Endothelial cell of umbilical vein (primary cell): ENCODE data around the gene CCT4. TPM values are rescaled to one million over a fixed set of nuclear protein-coding genes. Genes with fewer than 3 reads are reported as not detected.

Source experiments
- BruUV-seq: library from RNA; stranded (reverse); fragments of 400-500 nt; replicated peaks from 2 replicates; lab custom pipeline; 2021; lab: Mats Ljungman, UMichigan
- CTCF ChIA-PET: fragments of 300-600, 350-600 bp; sonication (Branson Sonifier 250); formaldehyde crosslinking; loops from one replicate; lab custom pipeline; 2021; ENCODE audit warnings: antibody characterized with exemption, inconsistent platforms; lab: Charles Lee
- POLR2A ChIA-PET: fragments of 300-600, 350-600 bp; sonication (Branson Sonifier 250); formaldehyde crosslinking; loops from one replicate; lab custom pipeline; 2021; ENCODE audit warnings: antibody characterized with exemption, inconsistent platforms; lab: Charles Lee
- DNase-seq: peaks from one replicate; pipeline ENCODE4 v3.0.0-alpha.2; 2011; ENCODE audit warnings: low read depth, low spot score
- FAIRE-seq: peaks from 2 replicates; lab custom pipeline; 2011; peaks lifted over from hg19 to GRCh38; lab: Jason Lieb, UNC
- H2AFZ ChIP-seq: 2 replicates; pipeline ENCODE4 v1.6.0; 2012; ENCODE audit warnings: low read depth, low read length, control low read depth, inconsistent platforms
- H3K27ac ChIP-seq: 2 replicates; pipeline ENCODE4 v1.5.1; 2011; ENCODE audit warnings: low read depth, mild to moderate bottlenecking, control low read depth, low read length, moderate library complexity; ENCODE audit not compliant: insufficient read depth
- H3K27me3 ChIP-seq, 2 experiments: 2 replicates each; pipeline versions ENCODE4 v1.6.0 to v1.6.1; 2011; ENCODE audit warnings: low read length in 2 of 2, mixed read lengths in 1 of 2; ENCODE audit not compliant: control insufficient read depth in 2 of 2, insufficient read depth in 2 of 2
- H3K36me3 ChIP-seq, 2 experiments: 2 replicates in 1 of 2; 3 replicates in 1 of 2; pipeline ENCODE4 v1.5.1; 2011; ENCODE audit warnings: low read length in 2 of 2, mild to moderate bottlenecking in 1 of 2, moderate library complexity in 1 of 2; ENCODE audit not compliant: control insufficient read depth in 2 of 2, insufficient read depth in 2 of 2; ENCODE audit errors: extremely low read depth in 1 of 2
- H3K4me1 ChIP-seq: 3 replicates; pipeline ENCODE4 v1.5.1; 2011; ENCODE audit warnings: mild to moderate bottlenecking, low read length; ENCODE audit not compliant: control insufficient read depth, insufficient read depth; ENCODE audit errors: extremely low read depth
- H3K4me2 ChIP-seq: 2 replicates; pipeline ENCODE4 v1.6.1; 2011; ENCODE audit warnings: low read length, control low read depth, mixed read lengths; ENCODE audit not compliant: insufficient read depth
- H3K4me3 ChIP-seq, 3 experiments: fragments of 200-600 bp in 1 of 3; sonication (generic), shearing (Covaris generic) in 1 of 3; replicated peaks in 1 of 3; 2 replicates each; pipeline ENCODE4 v1.5.1; 2011 to 2016; ENCODE audit warnings: control low read depth in 3 of 3, low read length in 3 of 3, mild to moderate bottlenecking in 2 of 3, inconsistent platforms in 1 of 3, low read depth in 1 of 3, moderate library complexity in 1 of 3; ENCODE audit not compliant: insufficient read depth in 1 of 3
- H3K79me2 ChIP-seq: 2 replicates; pipeline ENCODE4 v1.6.0; 2012; ENCODE audit warnings: low read length, inconsistent platforms; ENCODE audit not compliant: control insufficient read depth, insufficient read depth
- H3K9ac ChIP-seq: replicated peaks from 2 replicates; pipeline ENCODE3; 2011; ENCODE audit warnings: low read length, control low read depth; ENCODE audit not compliant: insufficient read depth; ENCODE audit errors: extremely low read depth
- H3K9me1 ChIP-seq: replicated peaks from 3 replicates; pipeline ENCODE4 v1.6.0; 2011; ENCODE audit warnings: mild to moderate bottlenecking, low read length; ENCODE audit not compliant: control insufficient read depth, insufficient read depth; ENCODE audit errors: extremely low read depth
- H3K9me3 ChIP-seq: replicated peaks from 2 replicates; pipeline ENCODE4 v1.5.1; 2012; ENCODE audit warnings: low read length, inconsistent platforms; ENCODE audit not compliant: control insufficient read depth, insufficient read depth
- H4K20me1 ChIP-seq: replicated peaks from 2 replicates; pipeline ENCODE3; 2011; ENCODE audit warnings: mild to moderate bottlenecking, low read length; ENCODE audit not compliant: control insufficient read depth, insufficient read depth; ENCODE audit errors: extremely low read depth
- CTCF ChIP-seq, 2 donors: IDR thresholded peaks; 1 replicate in 1 of 2; 2 replicates in 1 of 2; pipeline ENCODE4 v1.5.1; 2011; ENCODE audit warnings: low read length in 2 of 2, mild to moderate bottlenecking in 2 of 2, moderate library complexity in 2 of 2, control low read depth in 1 of 2, inconsistent platforms in 1 of 2, low read depth in 1 of 2; ENCODE audit not compliant: insufficient read depth in 1 of 2; ENCODE audit errors: extremely low read depth in 1 of 2
- EZH2 ChIP-seq: IDR thresholded peaks from 2 replicates; pipeline ENCODE4 v1.6.1; 2012; ENCODE audit warnings: borderline replicate concordance, low read depth, mild to moderate bottlenecking, moderate library complexity, low read length, inconsistent platforms; ENCODE audit not compliant: severe bottlenecking
- FOS ChIP-seq: IDR thresholded peaks from 2 replicates; pipeline ENCODE4 v1.6.1; 2011; ENCODE audit warnings: mild to moderate bottlenecking, low read length, moderate library complexity, borderline replicate concordance; ENCODE audit not compliant: insufficient read depth
- GATA2 ChIP-seq: IDR thresholded peaks from 2 replicates; pipeline ENCODE4 v1.7.0; 2011; ENCODE audit warnings: low read depth, mild to moderate bottlenecking, moderate library complexity, mixed read lengths, low read length; ENCODE audit not compliant: insufficient read length, insufficient read depth
- JUN ChIP-seq: IDR thresholded peaks from 2 replicates; pipeline ENCODE4 v1.6.1; 2011; ENCODE audit warnings: borderline replicate concordance, low read depth; ENCODE audit not compliant: insufficient read length, insufficient read depth
- MAX ChIP-seq: IDR thresholded peaks from 2 replicates; pipeline ENCODE4 v1.6.1; 2011; ENCODE audit not compliant: insufficient read depth, insufficient read length
- MYC ChIP-seq: IDR thresholded peaks from one replicate; pipeline ENCODE4 v1.6.1; 2011; ENCODE audit warnings: mild to moderate bottlenecking, low read depth, low read length
- POLR2AphosphoS5 ChIP-seq: IDR thresholded peaks from 2 replicates; pipeline ENCODE4 v1.6.1; 2012; ENCODE audit warnings: low read depth, mild to moderate bottlenecking, control low read depth, low read length, moderate library complexity; ENCODE audit not compliant: insufficient read depth
- dilution Hi-C: fragments of 300-500 bp; cut with MboI; formaldehyde crosslinking; loops from one replicate; pipeline ENCODE4 v1.15.0; 2019; ENCODE audit warnings: low sequenced_read_pairs; ENCODE audit not compliant: extremely low pct_ligation_motif_present
- intact Hi-C: fragments of 100-400 bp; cut with micrococcal nuclease; formaldehyde crosslinking; loops from one replicate; pipeline ENCODE4 v1.10.0; 2022
- polyA plus RNA-seq, 4 experiments: library from polyadenylated mRNA; depleted of rRNA in 3 of 4; stranded (reverse) in 3 of 4; unstranded in 1 of 4; fragments of >200 nt; gene quantifications; 2 replicates each; pipeline versions ENCODE4 v1.2.1 to v1.2.3, GENCODE V29; 2011 to 2012; ENCODE audit warnings: missing spikeins in 1 of 4
- total RNA-seq: library from RNA; stranded (reverse); gene quantifications from 2 replicates; pipeline ENCODE4 v1.2.3, GENCODE V29; 2021

Gene CCT4
- total and polyA plus RNA-seq, 2 donors (not counting 3 experiments of a cell fraction or from before 2014, with no cell fraction given), result 78.5 to 220 TPM

GRCh38 chr2:61906186-61906470 is 17.7 kb upstream of the CCT4 start:
- peak overlapping the region; percentile 89 for H3K4me2 ChIP-seq
- DNase-seq (no peak), FAIRE-seq (no peak)
- peaks cover 9% of the 10 kb centered on the region for H3K4me1 ChIP-seq
- H4K20me1 ChIP-seq, result no peaks in the 10 kb centered on the region
- H3K36me3 ChIP-seq, result no peaks in the 10 kb centered on the region
- peak overlapping the region; percentile 87 for H2AFZ ChIP-seq
- no TSS peak for BruUV-seq
- CTCF ChIA-PET, result no interaction called here
- POLR2A ChIA-PET, result no interaction called here
- H3K27ac ChIP-seq, result no peak overlapping the region
- H3K27me3 ChIP-seq, result no peaks in the 10 kb centered on the region
- H3K9me1 ChIP-seq, result no peaks in the 10 kb centered on the region
- H3K4me3 ChIP-seq, result peak overlapping the region; percentile 56 to 91 (median 66)
- intact Hi-C loops, result loop anchor here (10.0 kb wide), 1 partner anchor 799 kb away; the partner anchor contains the start of gene EHBP1
- H3K9me3 ChIP-seq, result no peaks in the 10 kb centered on the region
- dilution Hi-C loops, result no loop called here
- H3K79me2 ChIP-seq, result peaks cover 3% of the 10 kb centered on the region
- TF ChIP-seq CTCF (IDR thresholded peaks at IDR 0.05; ENCODE audit: extremely low read depth in 1 of 2, insufficient read depth in 1 of 2, low read depth in 1 of 2, low read length in 2 of 2), result no peak
- no peak for TF ChIP-seq POLR2AphosphoS5
- no peak for TF ChIP-seq GATA2
- no peak for TF ChIP-seq FOS
- TF ChIP-seq JUN, result no peak
- TF ChIP-seq MYC, result no peak
- TF ChIP-seq EZH2, result no peak
- no peak for TF ChIP-seq MAX
- H3K9ac ChIP-seq, result peak overlapping the region; percentile 70
